ENCODE measurements around the gene TMEM170B. TPM values are rescaled to one million over a fixed set of nuclear protein-coding genes. Genes with fewer than 3 reads are reported as not detected.

Gene TMEM170B
- total RNA-seq, 1 experiment from 2014 or later = 1.0 TPM

- ChIA-PET CTCF (no interaction called here), RAD21 (ENCODE audit: low non-redundant PET in 1 of 2, low total read pairs in 2 of 2, uncharacterized antibody in 2 of 2, unreplicated experiment in 2 of 2) (no interaction called here), POLR2A (no interaction called here)
- H3K4me2 ChIP-seq (ENCODE audit: low read length) = no peak overlapping the region
- no peak overlapping the region for H3K4me3 ChIP-seq (replicated peaks in 1 of 2; ENCODE audit: low read depth in 1 of 2, low read length in 2 of 2)
- H3K4me1 ChIP-seq (ENCODE audit: control insufficient read depth in 1 of 2, insufficient read depth in 2 of 2, low read length in 2 of 2) = no peaks in the 10 kb centered on the region
- no peak overlapping the region for H3K9ac ChIP-seq (ENCODE audit: low read length)
- no peaks in the 10 kb centered on the region for H4K20me1 ChIP-seq (ENCODE audit: insufficient read depth)
- H3K79me2 ChIP-seq (ENCODE audit: insufficient read depth, low read length) = no peaks in the 10 kb centered on the region
- H2AFZ ChIP-seq (ENCODE audit: low read depth, low read length, poor library complexity, severe bottlenecking) = no peak overlapping the region
- H3K27me3 ChIP-seq (ENCODE audit: insufficient read depth, low read length) = no peaks in the 10 kb centered on the region
- no peaks in the 10 kb centered on the region for H3K9me2 ChIP-seq (ENCODE audit: insufficient read depth)
- BruUV-seq (replicated peaks) = no TSS peak
- DNase-seq (ENCODE audit: low read depth, low spot score) (no peak), ATAC-seq (no peak)
- no peak overlapping the region for H3K27ac ChIP-seq (ENCODE audit: low read depth, low read length)
- no peaks in the 10 kb centered on the region for H3K36me3 ChIP-seq (ENCODE audit: control insufficient read depth in 1 of 2, insufficient read depth in 2 of 2, low read length in 2 of 2)
- H3K9me3 ChIP-seq (ENCODE audit: control insufficient read depth in 1 of 2, insufficient read depth in 1 of 2, low read depth in 1 of 2, low read length in 2 of 2) = no peaks in the 10 kb centered on the region
- intact Hi-C loops (cut with micrococcal nuclease) = no loop called here
- TF ChIP-seq RAD21 (IDR thresholded peaks at IDR 0.05; ENCODE audit: low read depth) (no peak), EZH2 (IDR thresholded peaks at IDR 0.05) (no peak), JUND (IDR thresholded peaks at IDR 0.05) (no peak), CEBPB (IDR thresholded peaks at IDR 0.05; ENCODE audit: low read depth) (no peak)
These were observed 22.9 kb upstream of the TMEM170B start for GRCh38 chr6:11514672-11515071.

GRCh38 chr6:11515763-11516162 lies 21.8 kb upstream of the TMEM170B start:
- BruUV-seq (replicated peaks) = no TSS peak
- Histone ChIP-seq H3K9me2 (ENCODE audit: insufficient read depth) (no peaks in the 10 kb centered on the region), H3K4me3 (replicated peaks in 1 of 2; ENCODE audit: low read depth in 1 of 2, low read length in 2 of 2) (no peak overlapping the region), H3K9me3 (ENCODE audit: control insufficient read depth in 1 of 2, insufficient read depth in 1 of 2, low read depth in 1 of 2, low read length in 2 of 2) (no peaks in the 10 kb centered on the region), H3K27ac (ENCODE audit: low read depth, low read length) (no peak overlapping the region), H3K9ac (ENCODE audit: low read length) (no peak overlapping the region), H3K4me1 (ENCODE audit: control insufficient read depth in 1 of 2, insufficient read depth in 2 of 2, low read length in 2 of 2) (no peaks in the 10 kb centered on the region), H2AFZ (ENCODE audit: low read depth, low read length, poor library complexity, severe bottlenecking) (no peak overlapping the region), H3K27me3 (ENCODE audit: insufficient read depth, low read length) (no peaks in the 10 kb centered on the region), H3K4me2 (ENCODE audit: low read length) (no peak overlapping the region), H3K36me3 (ENCODE audit: control insufficient read depth in 1 of 2, insufficient read depth in 2 of 2, low read length in 2 of 2) (no peaks in the 10 kb centered on the region), H3K79me2 (ENCODE audit: insufficient read depth, low read length) (no peaks in the 10 kb centered on the region), H4K20me1 (ENCODE audit: insufficient read depth) (no peaks in the 10 kb centered on the region)
- ChIA-PET CTCF (no interaction called here), POLR2A (no interaction called here), RAD21 (ENCODE audit: low non-redundant PET in 1 of 2, low total read pairs in 2 of 2, uncharacterized antibody in 2 of 2, unreplicated experiment in 2 of 2) (no interaction called here)
- no peak for TF ChIP-seq MAX (IDR thresholded peaks at IDR 0.05)
- no peak for TF ChIP-seq SIN3A (IDR thresholded peaks at IDR 0.05; ENCODE audit: low read depth)
- no peak for TF ChIP-seq FOSL1 (IDR thresholded peaks at IDR 0.05; ENCODE audit: low read depth)
- no peak for TF ChIP-seq TCF7L2 (IDR thresholded peaks at IDR 0.05; ENCODE audit: borderline replicate concordance, extremely low read depth, insufficient read depth, insufficient read length)
- TF ChIP-seq EZH2 (IDR thresholded peaks at IDR 0.05) = no peak
- intact Hi-C loops (cut with micrococcal nuclease) = no loop called here
- DNase-seq (ENCODE audit: low read depth, low spot score) (no peak), ATAC-seq (no peak)

Measured in HCT116 (cell line).